Body of pancreas (tissue), 4 donors: Measurements from ENCODE around the gene TUBA1C.

Source experiments
- POLR2A ChIP-seq, 3 donors: fragments of 450-650 bp; IDR thresholded peaks; one replicate each; pipeline ENCODE4 v1.6.1; 2016; ENCODE audit warnings: antibody characterized with exemption in 3 of 3, mild to moderate bottlenecking in 2 of 3
- TF ChIP-seq, protein P1 (sequence below), 7 experiments: fragments of 450-650 bp in 4 of 7; fragments of 200-600 bp in 3 of 7; sonication (generic) in 3 of 7; IDR thresholded peaks; one replicate each; pipeline ENCODE4 v1.5.1; 2016 to 2019; ENCODE audit warnings: antibody characterized with exemption in 7 of 7

DNA sequence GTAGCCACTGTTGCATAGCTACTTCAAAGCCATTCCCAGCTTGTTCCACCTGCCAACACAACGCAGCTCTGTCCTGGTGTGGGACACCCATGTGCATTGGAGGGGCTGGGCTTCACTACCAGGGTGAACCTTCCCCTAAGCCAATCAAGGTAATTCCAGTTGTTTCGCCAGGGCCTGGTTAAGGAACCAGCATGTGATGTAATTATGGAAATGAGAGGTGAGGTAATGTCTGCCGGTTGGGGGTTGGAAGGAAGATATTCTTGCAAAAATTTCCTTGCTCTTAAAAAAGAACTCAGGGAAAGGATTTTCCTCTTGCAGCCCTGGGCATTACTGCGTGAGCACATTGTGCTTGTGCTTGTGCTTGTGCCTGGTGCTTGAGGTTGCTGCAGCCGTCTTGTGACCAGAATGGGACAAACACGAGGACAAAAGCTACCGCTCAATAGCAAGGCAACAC is 14.9 kb downstream of the TUBA1C start:
- TF ChIP-seq, protein P1, sequence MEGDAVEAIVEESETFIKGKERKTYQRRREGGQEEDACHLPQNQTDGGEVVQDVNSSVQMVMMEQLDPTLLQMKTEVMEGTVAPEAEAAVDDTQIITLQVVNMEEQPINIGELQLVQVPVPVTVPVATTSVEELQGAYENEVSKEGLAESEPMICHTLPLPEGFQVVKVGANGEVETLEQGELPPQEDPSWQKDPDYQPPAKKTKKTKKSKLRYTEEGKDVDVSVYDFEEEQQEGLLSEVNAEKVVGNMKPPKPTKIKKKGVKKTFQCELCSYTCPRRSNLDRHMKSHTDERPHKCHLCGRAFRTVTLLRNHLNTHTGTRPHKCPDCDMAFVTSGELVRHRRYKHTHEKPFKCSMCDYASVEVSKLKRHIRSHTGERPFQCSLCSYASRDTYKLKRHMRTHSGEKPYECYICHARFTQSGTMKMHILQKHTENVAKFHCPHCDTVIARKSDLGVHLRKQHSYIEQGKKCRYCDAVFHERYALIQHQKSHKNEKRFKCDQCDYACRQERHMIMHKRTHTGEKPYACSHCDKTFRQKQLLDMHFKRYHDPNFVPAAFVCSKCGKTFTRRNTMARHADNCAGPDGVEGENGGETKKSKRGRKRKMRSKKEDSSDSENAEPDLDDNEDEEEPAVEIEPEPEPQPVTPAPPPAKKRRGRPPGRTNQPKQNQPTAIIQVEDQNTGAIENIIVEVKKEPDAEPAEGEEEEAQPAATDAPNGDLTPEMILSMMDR (IDR thresholded peaks at IDR 0.05): no peak
- no peak for TF ChIP-seq POLR2A (IDR thresholded peaks at IDR 0.05)
